ENCODE data around the gene TBL1XR1. TPM values are rescaled to one million over a fixed set of nuclear protein-coding genes. Genes with fewer than 3 reads are reported as not detected.
"Not testable (repeated sequence)": the region's sequence is repeated elsewhere in the genome, so short reads cannot be mapped to it uniquely, and the experiment has no call there.

TBL1XR1 gene
- total RNA-seq, 1 donor from 2014 or later = 195 TPM

- intact Hi-C loops (cut with micrococcal nuclease) = loop anchor here (1.0 kb wide), 1 partner anchor 11 kb away; no protein-coding TSS in a partner anchor
Observed at GRCh38 chr3:177185035-177185574, 12.2 kb downstream of the TBL1XR1 start.

DNA sequence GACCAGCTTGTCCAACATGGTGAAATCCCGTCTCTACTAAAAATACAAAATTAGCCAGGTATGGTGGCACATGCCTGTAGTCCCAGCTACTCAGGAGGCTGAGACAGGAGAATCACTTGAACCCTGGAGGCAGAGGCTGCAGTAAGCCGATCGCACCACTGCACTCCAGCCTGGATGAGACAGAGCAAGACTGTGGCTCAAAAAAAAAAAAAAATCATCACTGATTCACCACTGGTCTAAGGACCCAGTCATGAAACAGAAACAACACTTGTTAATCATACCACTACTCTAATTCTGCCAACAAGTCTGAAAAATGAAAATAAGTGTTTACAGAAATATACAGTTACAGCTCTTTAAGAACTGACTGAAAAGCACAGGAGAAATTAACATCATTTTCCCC, 12.7 kb downstream of the TBL1XR1 start:
- intact Hi-C loops (cut with micrococcal nuclease) = loop anchor here (1.0 kb wide), 1 partner anchor 12 kb away; no protein-coding TSS in a partner anchor

DNA sequence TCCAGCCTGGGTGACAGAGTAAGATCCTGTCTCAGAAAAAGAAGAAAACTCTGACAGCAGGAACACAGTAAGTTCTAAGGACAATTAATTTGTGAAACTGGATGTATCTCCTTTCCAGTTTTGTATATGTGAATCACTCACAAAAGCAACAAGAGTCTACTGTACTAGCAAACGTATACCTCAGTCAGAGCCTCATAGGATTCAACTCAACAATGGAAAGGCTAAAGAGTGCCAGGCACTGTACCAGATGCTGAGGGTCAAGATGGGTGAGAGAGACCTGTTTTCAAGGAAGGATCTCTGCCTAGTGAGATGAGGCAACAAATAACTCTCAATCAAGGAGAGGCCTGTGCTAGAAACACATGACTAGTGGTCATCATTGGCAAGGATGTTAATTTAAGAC, 14.9 kb downstream of the TBL1XR1 start:
- intact Hi-C loops (cut with micrococcal nuclease) = no loop called here

DNA sequence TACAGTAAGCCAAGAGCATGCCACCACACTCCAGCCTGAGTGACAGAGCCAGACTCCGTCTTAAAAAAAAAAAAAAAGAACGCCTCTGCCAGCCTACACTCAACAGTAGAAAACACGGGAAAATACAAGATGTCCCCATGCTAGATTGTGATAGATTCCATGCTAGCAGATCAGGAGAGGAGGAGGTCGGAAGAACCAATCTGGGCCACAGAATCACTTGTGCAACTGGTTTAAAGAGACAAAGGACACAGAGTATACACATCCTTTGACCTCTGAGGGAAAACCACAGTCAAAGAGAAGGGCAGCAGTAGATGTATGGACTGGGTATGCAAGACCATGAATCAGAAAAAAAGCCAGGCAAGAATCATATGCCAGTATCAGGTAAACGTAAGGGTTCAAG, 15.9 kb downstream of the TBL1XR1 start:
- intact Hi-C loops (cut with micrococcal nuclease) = no loop called here

- intact Hi-C loops (cut with micrococcal nuclease) = no loop called here
Observed at GRCh38 chr3:177180506-177180905, 16.8 kb downstream of the TBL1XR1 start.

GRCh38 chr3:177179281-177180067, 17.8 kb downstream of the TBL1XR1 start:
- intact Hi-C loops (cut with micrococcal nuclease) = no loop called here

DNA sequence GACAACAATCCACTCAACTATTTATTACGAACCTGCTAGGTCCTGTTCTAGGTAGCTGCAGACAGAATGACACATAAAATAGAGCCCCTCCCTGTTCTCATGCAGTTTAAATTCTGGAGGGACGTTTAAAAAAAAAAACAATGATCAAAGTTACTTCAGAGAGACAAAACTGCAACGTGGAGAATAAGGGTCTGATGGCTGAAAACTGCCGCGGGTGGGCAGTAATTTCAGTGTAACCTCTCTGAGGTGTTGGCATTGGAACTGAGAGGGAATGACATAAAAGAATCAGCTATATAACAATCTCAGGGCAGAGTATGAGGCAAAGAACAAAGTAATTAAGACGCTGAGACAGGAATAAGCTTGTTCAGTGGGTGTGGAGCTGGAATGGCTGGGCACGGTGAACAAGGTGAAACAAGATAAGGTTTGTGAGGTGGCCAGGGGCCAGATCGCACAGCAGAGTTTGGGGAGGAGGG, 19.5 kb downstream of the TBL1XR1 start:
- intact Hi-C loops (cut with micrococcal nuclease) = no loop called here

DNA sequence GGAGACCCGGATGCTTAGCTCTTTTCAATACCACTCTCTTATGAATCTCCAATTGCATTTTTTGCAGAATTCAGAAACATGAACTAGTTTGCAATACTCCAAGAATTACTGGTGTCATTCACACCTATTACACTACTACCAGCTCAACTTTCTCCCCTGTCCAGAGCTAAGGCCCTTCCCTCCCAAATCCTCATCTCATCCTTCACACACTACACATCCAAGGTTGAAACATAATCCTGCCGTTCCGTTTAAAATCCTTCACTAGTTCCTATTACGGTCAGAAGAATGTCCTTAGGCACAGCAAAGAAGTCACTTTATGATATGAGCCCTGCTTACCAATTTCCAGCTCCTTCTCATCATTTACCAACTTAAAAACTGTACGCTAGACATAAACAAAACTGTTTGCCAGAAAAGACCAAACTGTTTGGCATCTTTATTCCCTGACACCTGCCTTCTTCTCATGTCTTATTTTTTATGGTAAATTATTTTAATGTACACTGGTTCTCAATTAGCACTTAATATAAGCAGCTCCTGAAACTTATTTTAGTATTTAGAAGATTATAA, 22.6 kb downstream of the TBL1XR1 start:
- intact Hi-C loops (cut with micrococcal nuclease) = no loop called here

DNA sequence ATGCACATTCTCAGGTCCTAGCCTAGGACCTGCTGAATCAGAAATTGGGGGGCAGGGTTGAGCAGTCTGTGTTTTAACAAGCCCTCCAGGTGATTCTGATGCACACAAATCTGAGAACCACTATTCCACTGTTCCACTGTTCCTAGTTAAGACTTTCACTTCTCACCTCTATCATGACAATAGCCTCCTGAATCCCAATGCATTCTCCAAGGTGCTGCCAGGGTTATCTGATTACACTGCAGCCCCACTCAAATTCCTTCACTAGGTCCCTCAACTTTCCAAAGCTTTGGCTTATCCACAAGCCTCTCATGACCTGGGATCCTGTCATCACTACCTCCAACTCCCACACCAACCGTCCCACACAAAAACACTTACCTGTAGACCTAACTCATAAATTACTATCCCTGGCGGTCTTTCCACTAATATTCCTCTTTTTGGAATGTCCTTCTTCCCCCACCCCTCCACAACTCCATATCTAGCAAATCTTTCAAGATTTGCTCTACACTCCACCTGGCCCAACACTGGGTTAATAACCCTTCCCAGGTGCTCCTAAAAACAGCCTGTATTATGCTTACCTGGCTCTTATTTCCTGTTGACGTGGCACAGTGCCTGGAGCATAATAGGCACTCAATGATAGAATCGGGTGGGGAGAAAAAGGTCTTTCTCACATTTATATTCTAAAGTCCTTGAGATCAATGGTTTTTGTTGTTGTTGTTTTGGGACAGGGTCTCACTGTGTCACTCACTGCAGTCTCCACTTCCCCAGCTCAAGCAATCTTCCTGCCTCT, 27.2 kb downstream of the TBL1XR1 start:
- intact Hi-C loops (cut with micrococcal nuclease) = loop anchor here (2.0 kb wide), 1 partner anchor 13 kb away; no protein-coding TSS in a partner anchor

DNA sequence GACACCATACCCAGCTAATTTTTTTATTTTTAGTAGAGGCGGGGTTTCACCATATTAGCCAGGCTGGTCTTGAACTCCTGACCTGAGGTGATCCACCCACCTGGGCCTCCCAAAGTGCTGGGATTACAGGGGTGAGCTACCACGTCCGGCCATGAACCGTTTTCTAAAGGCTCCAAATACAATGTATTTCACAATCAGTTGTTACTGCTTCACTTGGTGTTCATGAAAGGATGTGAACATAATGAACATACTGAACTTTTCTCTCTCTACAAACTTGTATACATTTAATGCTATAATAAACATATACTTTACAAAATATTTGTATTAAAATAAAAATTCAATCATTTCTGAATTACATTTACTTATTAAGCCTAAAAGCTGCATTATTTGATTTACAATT, 28.9 kb downstream of the TBL1XR1 start:
- intact Hi-C loops (cut with micrococcal nuclease) = no loop called here

GRCh38 chr3:177162742-177163141, 34.5 kb downstream of the TBL1XR1 start:
- intact Hi-C loops (cut with micrococcal nuclease) = no loop called here

DNA sequence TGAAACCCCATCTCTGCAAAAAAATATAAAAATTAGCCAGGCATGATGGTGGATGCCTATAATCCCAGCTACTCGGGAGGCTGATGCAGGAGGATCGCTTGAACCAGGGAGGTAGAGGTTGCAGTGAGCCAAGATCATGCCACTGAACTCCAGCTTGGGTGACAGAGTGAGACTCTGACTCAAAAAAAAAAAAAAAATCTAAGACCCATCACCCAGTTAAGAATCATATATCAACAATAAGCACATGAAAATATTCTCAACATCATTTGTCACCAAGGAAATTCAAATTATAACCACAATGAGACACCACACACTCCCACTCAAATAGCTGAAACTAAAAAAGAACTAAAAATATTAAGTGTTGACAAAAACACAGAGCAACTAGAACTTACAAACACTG, 35.7 kb downstream of the TBL1XR1 start:
- intact Hi-C loops (cut with micrococcal nuclease) = not testable (repeated sequence)

- intact Hi-C loops (cut with micrococcal nuclease) = no loop called here
Observed at GRCh38 chr3:177158461-177158860, 38.8 kb downstream of the TBL1XR1 start.

DNA sequence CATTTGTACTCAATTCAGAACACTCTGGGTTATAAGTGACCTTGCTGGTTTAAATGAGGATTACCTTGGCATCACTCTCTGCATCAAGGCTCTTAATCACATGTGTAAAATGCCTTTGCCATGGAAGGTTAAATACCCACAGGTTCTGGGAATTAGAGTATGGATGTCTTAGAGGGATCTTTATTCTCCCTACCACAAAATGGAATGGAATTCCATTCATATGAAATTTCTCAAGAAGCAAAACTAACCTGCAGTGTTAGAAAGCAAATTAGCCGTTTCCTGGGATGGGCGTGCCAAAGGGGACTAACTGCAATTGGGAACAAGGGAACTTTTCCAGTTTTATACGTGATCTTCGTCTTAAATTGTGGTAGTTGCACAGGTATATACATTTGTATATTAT, 39.8 kb downstream of the TBL1XR1 start:
- intact Hi-C loops (cut with micrococcal nuclease) = loop anchor here (2.0 kb wide), 1 partner anchor 13 kb away; no protein-coding TSS in a partner anchor

DNA sequence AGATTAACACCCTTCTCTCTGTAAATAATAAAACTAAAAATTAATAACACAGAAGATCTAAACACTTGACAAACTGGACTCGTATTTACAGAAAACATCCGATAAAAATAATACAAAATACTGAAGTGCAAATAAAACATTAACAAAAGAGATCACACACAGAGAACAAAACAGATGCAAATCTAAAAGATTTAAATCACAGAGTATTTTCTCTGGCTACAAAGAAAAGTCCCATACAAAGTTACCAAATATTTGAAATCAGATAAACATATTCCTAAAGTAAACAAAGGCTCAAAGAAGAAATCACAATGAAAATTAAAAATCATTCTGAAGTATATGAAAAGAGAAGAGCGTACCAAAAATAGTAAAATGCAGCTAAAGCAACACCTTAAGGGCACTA, 42.5 kb downstream of the TBL1XR1 start:
- intact Hi-C loops (cut with micrococcal nuclease) = no loop called here

DNA sequence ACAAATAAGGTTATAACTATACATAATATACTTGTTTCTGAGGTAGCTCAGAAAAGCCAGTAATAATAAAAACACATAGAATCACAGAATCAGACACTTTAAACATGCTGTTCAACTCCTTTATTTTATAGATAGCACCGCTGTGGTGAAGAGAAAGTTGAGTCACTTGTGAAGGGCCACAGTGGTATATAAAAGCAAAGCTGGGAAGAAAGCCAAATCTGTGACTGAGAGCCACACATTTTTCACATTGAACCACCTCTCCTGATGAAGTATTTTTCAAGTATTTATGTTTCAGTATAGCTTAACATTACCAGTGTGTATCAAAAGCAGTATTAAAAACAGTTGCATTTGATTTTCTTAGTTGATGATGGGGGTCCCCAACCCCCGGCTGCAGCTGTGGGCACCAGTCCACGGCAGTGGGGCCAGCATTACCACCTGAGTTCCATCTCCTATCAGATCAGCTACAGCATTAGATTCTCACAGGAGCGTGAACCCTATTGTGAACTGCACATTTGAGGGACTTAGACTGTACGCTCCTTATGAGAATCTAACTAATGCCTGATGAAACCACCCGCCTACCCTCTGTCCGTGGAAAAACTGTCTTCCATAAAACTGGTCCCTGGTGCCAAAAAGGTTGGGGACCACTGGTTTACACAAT, 46.2 kb downstream of the TBL1XR1 start:
- intact Hi-C loops (cut with micrococcal nuclease) = loop anchor here (1.0 kb wide), 1 partner anchor 9 kb away; no protein-coding TSS in a partner anchor

DNA sequence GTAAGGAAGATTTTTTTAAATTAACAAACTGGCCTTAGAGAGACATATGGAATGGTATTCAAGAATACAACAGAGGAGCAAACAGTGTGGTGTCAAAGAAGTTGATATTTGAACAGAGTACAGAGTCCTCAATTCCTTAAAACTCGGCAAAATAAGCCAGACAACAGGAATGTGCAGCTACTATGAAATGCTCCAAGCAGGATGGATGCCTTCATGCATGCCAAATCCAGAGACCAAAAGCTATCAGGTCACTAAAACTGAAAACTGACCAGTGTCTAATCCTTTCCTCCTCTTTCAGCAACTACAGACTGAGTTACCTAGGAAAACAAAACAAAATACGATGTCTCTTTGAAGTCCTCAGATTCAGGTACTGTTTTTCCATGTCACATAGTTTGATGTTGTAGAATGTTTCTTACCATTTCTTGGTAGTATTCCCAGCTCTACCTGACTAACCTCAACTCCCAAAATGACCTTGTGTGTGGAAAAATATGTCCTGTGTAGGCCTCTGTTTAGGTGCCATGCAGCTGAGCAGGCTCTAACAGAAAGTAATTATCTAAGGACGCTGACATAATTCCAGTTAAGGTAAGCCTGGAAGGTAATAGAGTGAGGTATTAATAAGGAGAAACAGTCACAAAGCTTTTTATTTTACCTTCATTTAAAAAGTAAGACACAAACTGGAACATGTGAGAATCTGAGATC, 46.9 kb downstream of the TBL1XR1 start:
- intact Hi-C loops (cut with micrococcal nuclease) = loop anchor here (1.0 kb wide), 1 partner anchor 8 kb away; no protein-coding TSS in a partner anchor

DNA sequence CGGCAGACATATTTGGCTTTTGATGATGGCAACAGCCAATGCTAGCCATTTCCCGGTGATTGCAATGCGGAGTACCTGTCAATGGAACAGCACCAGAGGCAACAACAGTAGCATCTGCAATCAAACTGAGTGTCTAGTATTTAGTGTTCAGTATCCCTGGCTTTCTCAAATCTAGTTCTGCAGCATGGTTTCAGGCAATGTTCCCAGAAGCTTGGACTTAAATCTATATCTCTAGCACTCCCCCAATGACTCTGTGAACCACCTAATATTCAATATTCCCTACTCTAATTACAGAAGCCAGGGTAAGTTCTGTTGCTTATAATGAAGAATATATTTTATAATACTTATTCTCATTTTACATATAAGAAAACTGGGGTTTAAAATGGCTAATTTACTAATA, 48.2 kb downstream of the TBL1XR1 start:
- intact Hi-C loops (cut with micrococcal nuclease) = loop anchor here (5.0 kb wide), 1 partner anchor 448 kb away; no protein-coding TSS in a partner anchor

DNA sequence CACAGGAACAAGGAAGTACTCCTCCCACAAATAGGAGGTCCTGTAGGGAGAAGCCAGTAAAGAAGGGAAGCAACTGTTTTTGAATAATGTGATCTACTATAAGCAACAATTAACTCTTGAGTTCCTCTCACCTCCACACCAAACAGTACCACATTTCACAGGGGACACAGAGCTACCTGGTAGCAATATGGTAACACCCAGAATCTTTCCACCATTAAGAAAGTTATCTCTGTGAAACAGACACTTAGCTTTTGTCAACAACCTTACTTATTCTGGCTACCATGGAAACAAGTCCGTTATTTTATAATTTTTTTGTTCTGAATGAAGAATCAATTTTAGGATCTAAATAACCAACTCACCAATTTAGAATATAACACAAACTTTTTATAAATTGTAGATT, 49.5 kb downstream of the TBL1XR1 start:
- intact Hi-C loops (cut with micrococcal nuclease) = loop anchor here (5.0 kb wide), 1 partner anchor 450 kb away; no protein-coding TSS in a partner anchor

DNA sequence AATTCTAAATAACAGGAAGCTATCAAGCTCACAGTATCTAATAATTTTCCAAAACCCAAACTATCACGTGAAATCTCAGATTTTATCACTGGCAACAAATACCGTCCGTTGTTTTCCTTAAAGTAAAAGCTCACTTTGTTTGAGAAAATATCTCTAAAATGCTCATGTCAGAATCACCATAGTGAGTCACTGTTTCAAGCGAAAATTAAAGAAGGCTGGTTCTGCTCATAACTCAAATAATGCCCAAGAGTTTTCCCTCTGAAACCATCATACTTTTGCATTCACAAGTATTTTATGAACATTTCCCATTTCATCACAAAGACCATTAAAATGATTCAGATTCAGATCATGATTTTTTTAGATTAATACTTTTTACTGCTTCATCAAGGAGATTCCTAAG, 50.6 kb downstream of the TBL1XR1 start:
- intact Hi-C loops (cut with micrococcal nuclease) = loop anchor here (5.0 kb wide), 1 partner anchor 451 kb away; no protein-coding TSS in a partner anchor
